GDM1 (cell line): ENCODE results near the gene MIGA2.
"Not testable (repeated sequence)": the region's sequence is repeated elsewhere in the genome, so short reads cannot be mapped to it uniquely, and the experiment has no call there.

Experiments
- DNase-seq: peaks from one replicate; lab custom pipeline; 2025; lab: John Stamatoyannopoulos, UW

The MIGA2 gene

DNA sequence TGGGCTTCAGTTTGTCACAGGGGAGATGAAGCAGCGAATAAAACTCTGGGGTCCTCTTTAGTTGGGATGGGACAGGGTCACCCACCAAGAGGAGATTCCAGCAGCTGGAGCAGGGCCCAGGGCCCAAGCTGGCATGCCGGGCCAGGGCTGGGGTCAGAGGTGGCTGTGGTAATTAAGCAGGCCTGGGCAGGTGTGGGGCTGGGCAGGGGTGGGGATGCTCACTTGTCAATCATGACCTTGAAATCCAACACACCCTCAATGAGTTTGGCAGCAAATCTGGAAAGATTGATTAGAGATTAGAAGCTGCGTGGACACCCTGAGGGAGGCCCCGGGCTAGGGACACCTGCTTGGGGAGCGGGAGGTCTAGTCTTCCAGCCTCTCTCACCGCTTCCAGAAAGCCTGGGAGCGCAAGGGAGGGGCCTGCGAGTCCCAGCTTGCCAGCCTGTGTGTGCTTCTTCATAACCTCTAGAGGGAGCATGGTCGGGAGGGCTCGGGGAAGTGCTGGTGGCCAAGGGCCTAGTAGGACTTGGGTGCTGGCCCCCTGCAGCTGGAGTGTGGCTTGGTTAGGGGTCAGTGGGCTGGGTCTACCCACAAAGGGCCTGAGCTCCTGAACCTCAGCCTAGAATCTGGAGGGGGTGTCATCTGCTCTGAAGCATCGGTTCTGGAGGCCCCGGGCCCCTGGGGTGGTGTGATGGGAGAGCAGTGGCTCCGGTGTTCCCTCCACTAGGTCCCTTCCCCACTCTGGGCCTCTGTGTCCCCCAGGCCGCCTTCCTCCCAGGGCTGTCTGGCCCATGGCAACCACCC is 66.6 kb downstream of the MIGA2 start:
- no peak for DNase-seq

DNA sequence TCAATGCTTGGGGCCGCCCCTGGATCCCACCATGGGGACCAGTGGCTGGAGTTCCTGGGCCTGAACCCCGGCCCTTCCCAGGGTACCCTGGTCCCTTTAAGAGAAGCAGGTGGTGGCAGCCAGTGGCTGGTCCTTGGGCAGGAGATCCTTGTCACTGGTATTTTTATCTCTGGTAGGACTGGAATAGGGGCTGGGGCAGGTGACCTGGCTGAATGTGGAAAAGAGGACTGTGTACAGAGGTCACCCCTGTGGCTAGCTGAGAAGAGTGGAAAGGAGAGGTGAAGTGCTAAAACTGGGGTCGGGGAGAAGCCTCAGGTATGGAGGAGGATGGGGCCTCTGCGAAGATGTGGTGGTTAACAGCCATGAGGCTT is 67.2 kb downstream of the MIGA2 start:
- DNase-seq = no peak

DNA sequence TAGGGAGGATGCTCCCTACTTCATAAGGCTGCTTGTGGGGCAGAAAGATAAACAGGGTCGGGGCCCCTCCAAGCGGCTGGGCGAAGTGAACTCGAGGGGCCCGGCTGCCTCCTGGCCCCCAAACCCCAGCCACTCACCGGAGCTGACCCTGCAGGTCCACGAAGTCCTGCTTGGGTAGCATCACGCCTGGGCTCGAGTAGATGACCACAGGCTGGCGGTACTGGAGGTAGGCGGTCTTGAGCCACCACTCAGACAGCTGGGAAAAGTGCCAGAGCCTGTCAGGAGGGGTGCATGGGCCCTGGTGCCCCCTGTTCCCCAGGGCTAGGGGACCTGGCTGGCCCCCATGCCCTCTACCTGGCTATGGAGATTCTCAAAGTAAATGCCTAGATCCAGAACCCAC is 67.6 kb downstream of the MIGA2 start:
- DNase-seq = no peak

DNA sequence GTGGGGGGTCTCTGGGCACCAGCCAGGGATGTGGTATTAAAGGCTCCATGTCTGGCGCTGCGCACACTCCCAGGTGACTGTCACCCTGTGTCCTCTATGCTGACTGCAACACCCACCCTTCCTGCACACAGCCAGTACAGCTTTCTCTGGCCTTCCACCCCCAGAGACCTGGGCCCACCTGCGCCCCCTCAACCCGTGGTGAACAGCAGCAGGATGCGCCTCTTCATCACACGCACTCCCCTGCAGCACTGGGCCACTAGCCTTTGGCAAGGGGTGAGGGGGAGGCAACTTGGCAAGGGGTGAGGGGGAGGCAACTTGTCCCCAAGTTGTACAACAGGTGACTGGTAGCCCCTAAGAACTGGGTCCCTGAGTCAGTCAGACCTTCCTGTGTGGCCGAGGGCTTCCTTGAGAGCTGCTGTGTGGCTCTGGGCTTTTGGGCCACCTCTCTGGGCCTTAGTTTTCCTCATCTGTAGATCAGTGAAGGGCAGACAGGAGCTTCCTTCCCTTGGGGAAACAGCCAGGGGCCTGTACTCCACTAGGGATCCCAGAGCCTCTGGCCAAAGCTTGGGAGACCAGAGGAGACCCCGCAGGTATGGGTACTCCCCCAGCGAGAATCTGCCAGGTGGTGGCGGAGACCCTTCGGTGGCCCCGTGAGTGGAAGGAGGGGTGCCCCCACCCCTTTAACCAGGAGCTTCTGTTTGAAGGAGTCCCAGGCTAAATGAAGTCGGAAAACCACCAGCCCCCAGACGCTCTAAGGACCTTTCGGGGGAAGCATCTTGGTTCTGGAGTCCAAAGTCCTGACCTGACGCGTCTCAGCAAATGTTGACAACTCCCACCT is 69.7 kb downstream of the MIGA2 start:
- no peak for DNase-seq

DNA sequence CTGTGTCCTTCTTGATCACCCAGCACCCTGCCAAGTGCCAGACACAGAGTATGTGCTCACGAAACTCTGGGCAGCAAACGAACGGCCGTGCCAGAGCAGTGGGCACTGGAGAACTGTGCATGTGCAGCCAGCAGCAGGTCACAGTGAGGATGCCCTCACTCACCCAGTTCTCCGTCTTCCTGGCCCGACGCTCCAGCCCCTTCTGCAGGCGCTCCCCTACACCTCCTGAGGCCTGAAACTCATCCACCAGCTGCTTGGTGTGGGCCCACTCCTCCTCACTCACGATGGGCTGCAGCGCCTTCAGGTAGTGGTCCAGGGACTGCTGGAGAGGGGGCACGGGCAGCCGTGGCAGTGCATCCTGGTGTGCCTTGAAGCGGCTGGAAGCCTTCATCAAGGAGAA is 71.2 kb downstream of the MIGA2 start:
- no peak for DNase-seq

DNA sequence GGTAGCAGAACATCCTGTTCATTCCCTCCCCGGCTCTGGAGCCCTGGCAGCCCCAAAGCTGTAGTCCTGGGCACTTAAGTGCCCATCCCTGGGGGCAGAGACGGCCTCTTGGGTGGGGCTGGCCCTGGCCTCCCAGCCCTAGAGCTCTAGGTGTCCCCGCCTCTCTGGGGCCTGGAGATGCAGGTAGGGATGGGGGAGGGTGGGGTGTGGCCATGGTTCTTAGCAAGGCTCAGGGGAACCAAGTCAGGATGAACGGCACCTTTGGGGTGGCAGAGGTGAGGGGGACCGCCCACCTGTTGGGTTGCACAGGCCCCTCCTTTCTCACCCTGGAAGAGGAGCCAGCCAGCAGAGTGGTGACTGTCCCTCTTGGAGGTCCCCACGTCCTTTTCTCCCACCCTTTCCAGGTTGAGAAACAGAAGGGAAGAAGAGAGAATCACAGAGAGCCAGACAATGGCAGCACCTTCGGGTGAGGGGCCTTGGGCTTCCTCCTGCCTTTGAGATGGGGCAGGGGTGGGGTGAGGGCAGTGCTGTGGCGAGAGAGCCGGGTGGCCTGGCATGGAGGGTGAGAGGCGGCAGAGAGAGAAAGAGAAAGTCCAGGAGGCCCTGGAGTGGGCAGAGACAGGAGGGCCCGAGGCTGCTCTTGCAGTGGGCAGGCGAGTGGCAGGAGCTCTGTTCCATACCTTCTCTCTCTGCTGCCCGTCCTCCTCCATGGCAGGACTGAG is 71.8 kb downstream of the MIGA2 start:
- no peak for DNase-seq

DNA sequence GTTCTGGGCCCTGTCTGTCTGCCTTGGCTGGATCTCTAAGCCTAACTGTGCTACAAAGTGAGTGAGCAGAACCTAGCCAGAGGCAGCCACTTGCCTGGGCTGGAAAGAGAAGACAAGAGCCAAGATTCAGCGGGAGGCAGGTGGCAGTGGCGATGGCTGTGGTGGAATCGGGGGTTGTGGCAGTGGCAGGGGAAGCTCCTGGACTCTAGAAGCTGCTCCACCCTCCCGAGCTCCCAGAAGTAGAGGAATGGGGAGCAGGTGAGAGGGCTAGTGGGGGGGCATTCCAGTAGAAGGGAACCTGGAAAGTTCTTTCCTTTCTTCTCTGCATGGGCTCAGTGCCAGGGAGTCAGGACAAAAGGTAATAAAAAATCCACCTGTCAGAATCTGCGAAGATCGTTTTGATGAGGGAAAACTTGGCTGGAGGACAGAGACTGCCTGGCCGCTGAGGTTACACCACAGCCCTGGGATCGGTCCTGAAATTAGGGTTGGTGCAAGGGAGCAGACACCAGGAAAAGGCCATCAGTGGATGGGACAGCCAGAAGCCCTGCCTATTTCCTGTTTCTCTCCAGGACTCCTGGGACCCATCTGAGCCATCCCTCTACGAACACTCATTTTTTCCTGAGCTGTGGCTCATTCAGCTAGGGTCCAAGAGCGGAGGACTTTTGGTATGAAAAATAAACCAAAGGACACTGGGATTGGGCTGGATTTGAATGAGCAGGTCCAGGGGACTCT is 72.5 kb downstream of the MIGA2 start:
- DNase-seq = no peak

DNA sequence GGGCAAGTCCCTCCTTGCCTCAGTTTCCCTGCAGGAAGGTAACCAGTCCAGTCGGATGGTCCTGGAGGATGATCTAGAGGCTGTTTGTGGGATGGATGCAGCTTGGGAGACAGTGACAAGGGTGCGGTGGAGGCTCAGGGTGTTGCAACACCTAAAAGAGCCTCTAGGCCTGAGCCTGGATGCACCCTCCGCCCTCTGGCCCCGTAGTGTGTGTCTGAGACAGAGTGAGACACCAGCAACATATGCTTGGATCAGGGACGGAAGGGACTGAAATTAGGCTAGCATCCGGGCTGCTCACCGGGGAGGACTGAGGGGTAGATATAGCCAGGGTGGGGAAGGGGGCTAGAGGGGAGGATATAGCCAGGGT is 73.1 kb downstream of the MIGA2 start:
- DNase-seq = no peak

DNA sequence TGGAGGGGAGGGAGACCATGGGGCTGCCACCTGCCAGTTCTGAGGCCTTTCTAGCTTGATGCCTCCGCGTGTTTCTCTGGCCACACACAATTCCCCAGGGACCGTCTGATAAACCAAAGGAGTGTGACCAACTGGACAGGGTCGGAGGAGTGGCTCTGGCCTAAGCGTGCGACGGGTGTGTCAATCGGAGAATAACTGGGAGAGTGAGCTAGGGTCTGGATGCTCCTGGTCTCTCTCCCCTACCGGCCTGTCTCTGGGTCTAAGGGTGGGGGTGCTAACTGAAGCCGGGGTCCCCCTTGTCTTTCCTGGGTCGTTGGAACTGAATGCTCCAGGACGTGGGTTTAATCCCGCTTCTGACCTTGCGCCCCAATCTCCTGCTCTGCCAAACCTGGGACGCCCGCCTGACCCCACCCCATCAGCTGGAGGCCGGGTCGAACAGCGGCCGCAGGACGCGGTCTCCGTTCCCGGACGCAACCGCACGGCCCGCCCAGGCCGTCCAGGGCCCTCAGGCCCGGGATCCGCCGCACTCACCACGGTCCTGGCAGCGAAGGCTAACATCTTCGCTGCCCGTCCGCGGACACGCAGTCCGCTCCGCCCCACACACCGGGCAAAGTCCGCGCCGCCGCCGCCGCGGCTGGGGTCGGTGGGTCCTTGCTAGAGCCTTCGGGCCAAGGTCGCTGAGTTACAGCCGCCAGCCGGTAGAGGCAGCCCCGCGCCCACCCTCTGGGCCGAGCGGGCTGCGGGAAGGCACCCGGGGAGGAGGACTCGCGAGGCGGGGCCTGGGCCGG is 73.7 kb downstream of the MIGA2 start:
- no peak for DNase-seq

DNA sequence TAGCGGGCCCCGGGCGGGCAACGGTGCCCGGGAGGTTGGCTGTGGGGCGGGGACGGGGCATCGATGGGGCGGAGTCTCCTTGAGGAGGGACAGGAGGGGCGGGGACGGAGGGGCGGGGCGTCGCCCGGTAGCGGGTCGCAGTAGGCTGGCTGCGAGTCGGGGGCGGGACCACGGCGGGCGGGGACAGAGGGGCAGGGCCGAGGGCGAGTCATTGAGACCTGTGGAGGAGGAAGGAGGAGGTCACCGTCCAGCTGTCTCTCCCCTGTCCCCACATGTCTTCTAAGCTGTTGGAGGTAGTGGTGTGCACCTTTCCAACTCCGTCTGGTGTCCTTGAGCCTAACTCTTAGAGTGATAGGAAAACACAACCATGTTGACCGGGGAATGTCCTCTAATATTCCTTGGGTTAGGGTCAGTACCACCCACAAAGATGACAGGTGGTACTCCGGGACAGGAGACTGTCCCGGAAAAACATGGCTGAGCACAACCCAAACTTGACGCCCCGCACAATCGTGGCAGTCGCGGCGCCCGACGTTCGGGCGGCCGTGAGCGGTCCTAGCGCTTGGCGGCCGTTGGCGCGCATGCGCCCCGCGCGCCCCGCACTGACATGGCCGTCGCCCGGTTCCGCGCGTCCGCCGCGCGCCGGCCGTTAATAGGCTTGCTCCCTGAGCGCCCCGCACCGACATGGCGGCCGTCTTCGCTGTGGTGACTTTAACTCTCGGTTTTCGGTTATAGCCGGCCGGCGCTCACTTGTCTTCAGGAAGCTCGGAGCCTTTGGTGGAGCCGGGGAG is 74.5 kb downstream of the MIGA2 start, which contains the start of the genes CRAT and PTPA:
Gene CRAT (minus strand): TSS at position 54 of the 788 bp plus-strand sequence. CDS start 284 bp downstream, outside the sequence.
Gene PTPA (plus strand): TSS at position 676 of the 788 bp plus-strand sequence. CDS start 186 bp downstream, outside the sequence.
- DNase-seq = peak; percentile 90

DNA sequence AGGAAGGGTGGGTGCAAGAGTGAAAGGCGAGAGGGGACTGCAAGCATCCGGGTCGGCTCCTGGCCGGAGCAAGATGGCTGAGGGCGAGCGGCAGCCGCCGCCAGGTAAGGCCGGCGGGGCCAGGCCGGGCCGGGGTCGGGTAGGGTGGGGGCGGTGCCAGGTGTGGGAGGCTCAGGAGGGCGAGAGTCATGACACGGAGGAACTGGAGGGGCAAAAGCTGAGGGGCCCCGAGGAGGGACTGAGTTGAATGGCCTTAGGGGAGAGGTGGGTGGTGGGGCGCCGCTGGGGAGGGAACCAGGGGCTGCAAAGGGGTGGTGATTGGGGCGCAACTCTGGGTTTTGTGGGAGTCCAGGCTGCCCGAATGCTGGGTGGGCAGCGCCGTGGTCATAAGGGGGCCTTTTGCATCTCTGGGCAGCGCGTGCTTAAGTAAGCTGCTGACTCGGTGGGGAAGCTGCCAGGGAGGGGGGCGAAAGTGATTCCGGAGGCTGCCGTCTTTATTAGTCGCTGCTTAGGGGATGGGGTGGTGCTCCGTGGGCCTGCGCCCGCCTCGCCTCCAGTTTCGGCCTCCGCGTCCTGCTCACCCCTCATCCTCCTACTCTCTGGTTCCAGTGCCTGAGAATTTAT is 75.2 kb downstream of the MIGA2 start:
- no peak for DNase-seq

DNA sequence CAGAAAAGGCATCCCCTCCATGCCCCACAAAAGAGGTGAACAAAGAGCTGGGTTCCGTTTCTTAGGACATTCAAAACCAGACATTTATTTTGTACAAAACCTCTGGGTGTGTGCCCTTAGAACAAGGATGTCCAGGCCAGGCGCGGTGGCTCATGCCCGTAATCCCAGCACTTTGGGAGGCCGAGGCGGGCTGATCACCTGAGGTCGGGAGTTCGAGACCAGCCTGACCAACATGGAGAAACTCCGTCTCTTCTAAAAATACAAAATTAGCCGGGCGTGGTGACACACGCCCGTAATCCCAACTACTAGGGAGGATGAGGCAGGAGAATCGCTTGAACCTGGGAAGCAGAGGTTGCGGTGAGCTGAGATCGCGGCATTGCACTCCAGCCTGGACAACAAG is 76.1 kb downstream of the MIGA2 start:
- not testable (repeated sequence) for DNase-seq

DNA sequence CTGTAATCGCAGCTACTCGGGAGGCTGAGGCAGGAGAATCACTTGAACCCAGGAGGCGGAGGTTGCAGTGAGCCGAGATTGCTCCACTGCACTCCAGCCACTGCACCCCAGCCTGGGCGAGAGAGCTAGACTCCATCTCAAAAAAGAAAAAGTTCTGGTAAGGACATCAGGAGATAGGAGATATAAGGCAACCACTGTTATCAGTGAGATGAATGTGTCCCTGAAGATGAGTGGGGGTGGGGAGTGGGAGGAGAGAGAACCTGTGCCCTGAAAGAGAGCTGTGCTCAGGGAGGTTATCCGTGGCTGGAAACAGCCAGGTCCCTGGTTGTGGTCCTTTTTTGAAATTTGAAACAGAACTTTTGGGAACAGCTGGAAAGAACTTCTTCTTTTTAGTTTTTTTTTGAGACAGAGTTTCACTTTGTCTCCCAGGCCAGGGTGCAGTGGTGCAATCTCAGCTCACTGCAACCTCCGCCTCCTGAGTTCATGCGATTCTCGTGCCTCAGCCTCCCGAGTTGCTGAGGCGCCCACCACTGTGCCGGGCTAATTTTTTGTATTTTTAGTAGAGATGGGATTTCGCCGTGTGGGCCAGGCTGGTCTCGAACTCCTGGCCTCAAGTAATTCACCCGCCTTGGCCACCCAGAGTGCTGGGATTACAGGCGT is 77.3 kb downstream of the MIGA2 start:
- no peak for DNase-seq

DNA sequence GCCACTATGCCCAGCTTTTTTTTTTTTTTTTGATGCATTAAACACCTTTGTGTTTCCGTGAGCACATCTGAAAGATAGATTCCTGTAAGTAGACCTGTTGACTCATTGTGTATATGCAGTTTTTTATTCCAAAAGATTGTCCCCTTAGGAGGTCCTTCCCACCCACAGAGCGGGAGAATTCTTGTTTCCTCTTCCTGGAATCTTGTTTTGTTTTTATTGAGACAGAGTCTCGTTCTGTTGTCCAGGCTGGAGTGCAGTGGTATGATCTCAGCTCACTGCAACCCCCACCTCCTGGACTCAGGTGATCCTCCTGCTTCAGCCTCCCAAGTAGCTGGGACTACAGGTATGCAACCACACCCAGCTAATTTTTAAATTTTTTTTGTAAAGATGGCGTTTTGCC is 82.4 kb downstream of the MIGA2 start:
- DNase-seq = no peak

DNA sequence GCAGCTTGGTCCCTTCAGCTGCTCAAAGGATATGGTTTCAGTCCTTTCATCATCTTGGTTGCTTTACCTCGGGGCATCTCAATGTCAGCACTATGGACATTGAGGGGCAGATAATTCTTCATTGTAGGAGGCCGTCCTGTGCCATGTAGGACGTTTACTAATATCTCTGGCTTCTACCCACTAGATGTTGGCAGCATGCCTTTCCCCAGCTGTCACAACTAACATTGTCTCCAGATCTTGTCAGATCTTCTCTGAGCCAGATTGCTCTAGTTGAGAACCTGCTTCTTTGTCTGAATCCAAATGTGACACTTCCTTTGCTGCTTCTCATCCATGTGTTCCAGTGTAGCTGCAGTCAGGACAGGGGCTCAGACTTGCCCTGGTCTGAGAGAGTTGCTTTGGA is 85.1 kb downstream of the MIGA2 start:
- no peak for DNase-seq
